Calu3 (cell line): ENCODE measurements around the gene HMMR. TPM values are rescaled to one million over a fixed set of nuclear protein-coding genes. Genes with fewer than 3 reads are reported as not detected.

Experiments used
- BruUV-seq: library from RNA; stranded (reverse); fragments of 400-500 nt; replicated peaks from 2 replicates; lab custom pipeline; 2021; lab: Mats Ljungman, UMichigan
- CTCF ChIA-PET: fragments of 300-600 bp; sonication (Branson Sonifier 250); formaldehyde crosslinking; loops from one replicate; lab custom pipeline; 2022; ENCODE audit warnings: antibody characterized with exemption; lab: Charles Lee
- DNase-seq: peaks from one replicate; pipeline ENCODE4 v3.0.0; 2022
- H3K27ac Mint-ChIP-seq: one replicate; pipeline ENCODE4 v1.8.0; 2022; ENCODE audit warnings: mixed read lengths; ENCODE audit not compliant: unreplicated experiment
- H3K27me3 Mint-ChIP-seq: one replicate; pipeline ENCODE4 v1.8.0; 2022; ENCODE audit warnings: mixed read lengths; ENCODE audit not compliant: unreplicated experiment
- H3K36me3 Mint-ChIP-seq: one replicate; pipeline ENCODE4 v1.8.0; 2022; ENCODE audit warnings: mild to moderate bottlenecking, moderate library complexity, mixed read lengths; ENCODE audit not compliant: insufficient read depth, unreplicated experiment
- H3K4me1 Mint-ChIP-seq: one replicate; pipeline ENCODE4 v1.8.0; 2022; ENCODE audit warnings: mild to moderate bottlenecking, low read depth, mixed read lengths; ENCODE audit not compliant: unreplicated experiment
- H3K4me3 Mint-ChIP-seq: one replicate; pipeline ENCODE4 v1.8.0; 2022; ENCODE audit warnings: mild to moderate bottlenecking, low read depth, moderate library complexity, mixed read lengths; ENCODE audit not compliant: unreplicated experiment
- H3K9me3 Mint-ChIP-seq: one replicate; pipeline ENCODE4 v1.8.0; 2022; ENCODE audit warnings: low read depth, mixed read lengths; ENCODE audit not compliant: unreplicated experiment
- CTCF ChIP-seq: fragments of 200-600 bp; IDR thresholded peaks from one replicate; pipeline ENCODE4 v1.8.0; 2022; ENCODE audit warnings: antibody characterized with exemption; ENCODE audit not compliant: unreplicated experiment
- intact Hi-C: fragments of 100-400 bp; cut with micrococcal nuclease; formaldehyde crosslinking; loops from one replicate; pipeline ENCODE4 v1.10.0; 2022; ENCODE audit not compliant: unreplicated experiment
- total RNA-seq: library from RNA; stranded (reverse); gene quantifications from 2 replicates; pipeline ENCODE4 v1.2.3, GENCODE V29; 2022

HMMR gene
- total RNA-seq, 1 experiment from 2014 or later = 54.3 TPM

GRCh38 chr5:163496286-163496685 is 35.9 kb downstream of the HMMR start:
- BruUV-seq = no TSS peak
- Mint-ChIP-seq H3K36me3 (peaks cover 2% of the 10 kb centered on the region), H3K9me3 (peaks cover 3% of the 10 kb centered on the region), H3K27me3 (no peaks in the 10 kb centered on the region), H3K4me3 (no peak overlapping the region), H3K27ac (no peak overlapping the region), H3K4me1 (no peaks in the 10 kb centered on the region)
- TF ChIP-seq CTCF = no peak
- CTCF ChIA-PET = interaction anchor here (0.6 kb wide), 1 partner anchor 58 kb away, joined by 3 read pairs; no protein-coding TSS in a partner anchor
- DNase-seq = no peak
- intact Hi-C loops = no loop called here

- BruUV-seq = no TSS peak
- no peaks in the 10 kb centered on the region for H3K36me3 Mint-ChIP-seq
- TF ChIP-seq CTCF = no peak
- intact Hi-C loops = no loop called here
- no peak overlapping the region for H3K27ac Mint-ChIP-seq
- CTCF ChIA-PET = no interaction called here
- H3K9me3 Mint-ChIP-seq = peaks cover 3% of the 10 kb centered on the region
- no peak for DNase-seq
- no peaks in the 10 kb centered on the region for H3K4me1 Mint-ChIP-seq
- no peaks in the 10 kb centered on the region for H3K27me3 Mint-ChIP-seq
- no peak overlapping the region for H3K4me3 Mint-ChIP-seq
Observed at GRCh38 chr5:163497315-163497714, 36.9 kb downstream of the HMMR start.

GRCh38 chr5:163498886-163499285 is 38.5 kb downstream of the HMMR start:
- BruUV-seq = no TSS peak
- Mint-ChIP-seq H3K4me3 (no peak overlapping the region), H3K27me3 (no peaks in the 10 kb centered on the region), H3K4me1 (no peaks in the 10 kb centered on the region), H3K27ac (no peak overlapping the region), H3K9me3 (peaks cover 3% of the 10 kb centered on the region), H3K36me3 (peaks cover 11% of the 10 kb centered on the region)
- intact Hi-C loops = no loop called here
- DNase-seq = no peak
- no peak for TF ChIP-seq CTCF
- CTCF ChIA-PET = no interaction called here

- H3K9me3 Mint-ChIP-seq = no peaks in the 10 kb centered on the region
- H3K27ac Mint-ChIP-seq = peak overlapping the region; percentile 83
- H3K36me3 Mint-ChIP-seq = peaks cover 43% of the 10 kb centered on the region
- no peaks in the 10 kb centered on the region for H3K27me3 Mint-ChIP-seq
- peak overlapping the region; percentile 98 for H3K4me3 Mint-ChIP-seq
- TF ChIP-seq CTCF = no peak
- H3K4me1 Mint-ChIP-seq = peaks cover under 1% of the 10 kb centered on the region
- CTCF ChIA-PET = interaction anchor here (0.6 to 1.0 kb wide), 2 partner anchors 9 to 43 kb away, joined by 6 to 9 read pairs; partner anchors contain the start of genes HMMR and NUDCD2
- intact Hi-C loops = no loop called here
- DNase-seq = no peak
- no TSS peak for BruUV-seq
Observed at GRCh38 chr5:163502521-163502920, 42.1 kb downstream of the HMMR start.
